DND-41 (cell line): Measurements from ENCODE around the gene PLD5.

Experiments used
- CTCF ChIP-seq: IDR thresholded peaks from 2 replicates; pipeline ENCODE4 v1.5.1; 2012; ENCODE audit warnings: borderline replicate concordance, low read length, moderate library complexity, mild to moderate bottlenecking; ENCODE audit not compliant: poor library complexity, severe bottlenecking; ENCODE audit errors: extremely low read depth
- EZH2 ChIP-seq: IDR thresholded peaks from 3 replicates; pipeline ENCODE4 v1.6.1; 2012; ENCODE audit warnings: borderline replicate concordance, low read depth, mild to moderate bottlenecking, moderate library complexity, low read length, inconsistent platforms; ENCODE audit not compliant: severe bottlenecking

- TF ChIP-seq CTCF (no peak), EZH2 (no peak)
Observed at GRCh38 chr1:242489545-242489944, 35.0 kb downstream of the PLD5 start.
